ENCODE results near the gene HOATZ.

The HOATZ gene

DNA sequence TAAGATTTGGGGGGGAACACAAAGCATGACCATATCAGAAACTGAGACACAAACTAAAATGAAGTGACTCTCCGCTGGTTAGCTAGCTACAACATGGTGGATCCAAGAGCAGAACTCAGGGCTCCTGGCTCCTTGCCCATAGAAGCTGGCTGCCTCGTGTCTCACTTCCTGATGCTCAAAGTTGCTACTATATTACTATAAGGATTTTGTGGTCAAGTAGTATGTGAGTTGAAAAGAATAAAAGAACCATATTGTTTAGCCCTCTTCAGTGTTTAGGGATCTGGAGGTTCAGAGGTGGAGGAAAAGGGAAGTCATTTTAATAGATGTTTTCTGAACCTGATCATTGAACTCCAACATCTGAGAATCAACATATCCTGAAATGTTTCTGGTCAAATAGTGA, 70.8 kb downstream of the HOATZ start:
- ATAC-seq, result no peak

DNA sequence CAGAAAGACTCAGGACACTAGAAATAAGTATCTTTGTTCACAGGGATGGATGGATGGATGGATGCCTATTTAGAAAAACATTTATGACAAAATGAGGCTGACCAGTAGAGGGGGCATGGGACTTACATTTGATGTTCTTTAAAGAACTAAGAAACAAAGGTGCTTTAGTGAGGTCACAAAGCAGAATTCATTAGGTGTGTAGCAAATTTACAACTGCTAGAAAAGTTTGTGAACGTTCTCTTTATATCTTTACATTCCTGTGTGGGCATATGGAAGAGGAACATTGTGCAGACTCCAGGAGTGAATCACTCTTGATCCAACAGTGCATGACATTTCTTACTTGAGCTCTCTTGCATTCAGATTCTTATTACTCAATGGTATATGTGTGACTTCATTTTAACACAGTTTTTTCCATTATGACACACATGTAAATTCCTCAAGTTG, 71.8 kb downstream of the HOATZ start:
- peak in 1 of 2 donors; percentile 33 for ATAC-seq
